HL-60 (cell line): Measurements from ENCODE around the gene CRELD2.

Source experiments
- CTCF ChIP-seq: IDR thresholded peaks from one replicate; pipeline ENCODE4 v1.5.1; 2011; ENCODE audit warnings: low read length, control low read depth, inconsistent platforms; ENCODE audit not compliant: insufficient read depth
- POLR2AphosphoS5 ChIP-seq: IDR thresholded peaks from 2 replicates; pipeline ENCODE4 v1.6.1; 2012; ENCODE audit warnings: low read depth
- REST ChIP-seq: IDR thresholded peaks from 2 replicates; pipeline ENCODE4 v1.6.1; 2012; ENCODE audit warnings: low read depth; ENCODE audit not compliant: insufficient replicate concordance

- TF ChIP-seq CTCF (no peak), POLR2AphosphoS5 (no peak), REST (no peak)
These were observed 38.6 kb upstream of the CRELD2 start for GRCh38 chr22:49879871-49880270.
